C4-2B (cell line): Measurements from ENCODE around the gene NUP98.

Source experiments
- H3K27ac ChIP-seq: fragments of 450-650 bp; 2 replicates; pipeline ENCODE4 v1.5.1; 2017
- ZFX ChIP-seq: fragments of 450-650 bp; IDR thresholded peaks from 2 replicates; pipeline ENCODE4 v1.6.1; 2017
- TF ChIP-seq, protein P1 (sequence below): fragments of 450-650 bp; conservative IDR thresholded peaks from 2 replicates; pipeline ENCODE4 v1.5.1; 2017; ENCODE audit warnings: mild to moderate bottlenecking

The NUP98 gene

GRCh38 chr11:3797329-3798090, at the start of gene NUP98:
Gene NUP98, minus strand, starts transcription at chr11:3797554. Its CDS starts 15,437 bp downstream, at chr11:3782117.
- TF ChIP-seq, protein P1, sequence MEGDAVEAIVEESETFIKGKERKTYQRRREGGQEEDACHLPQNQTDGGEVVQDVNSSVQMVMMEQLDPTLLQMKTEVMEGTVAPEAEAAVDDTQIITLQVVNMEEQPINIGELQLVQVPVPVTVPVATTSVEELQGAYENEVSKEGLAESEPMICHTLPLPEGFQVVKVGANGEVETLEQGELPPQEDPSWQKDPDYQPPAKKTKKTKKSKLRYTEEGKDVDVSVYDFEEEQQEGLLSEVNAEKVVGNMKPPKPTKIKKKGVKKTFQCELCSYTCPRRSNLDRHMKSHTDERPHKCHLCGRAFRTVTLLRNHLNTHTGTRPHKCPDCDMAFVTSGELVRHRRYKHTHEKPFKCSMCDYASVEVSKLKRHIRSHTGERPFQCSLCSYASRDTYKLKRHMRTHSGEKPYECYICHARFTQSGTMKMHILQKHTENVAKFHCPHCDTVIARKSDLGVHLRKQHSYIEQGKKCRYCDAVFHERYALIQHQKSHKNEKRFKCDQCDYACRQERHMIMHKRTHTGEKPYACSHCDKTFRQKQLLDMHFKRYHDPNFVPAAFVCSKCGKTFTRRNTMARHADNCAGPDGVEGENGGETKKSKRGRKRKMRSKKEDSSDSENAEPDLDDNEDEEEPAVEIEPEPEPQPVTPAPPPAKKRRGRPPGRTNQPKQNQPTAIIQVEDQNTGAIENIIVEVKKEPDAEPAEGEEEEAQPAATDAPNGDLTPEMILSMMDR: no peak
- TF ChIP-seq ZFX: peak; percentile 89
- H3K27ac ChIP-seq: peak within 1 kb of the TSS; percentile 93

- TF ChIP-seq, protein P1: no peak
- TF ChIP-seq ZFX: no peak
- no peak overlapping the region for H3K27ac ChIP-seq
Measured at GRCh38 chr11:3845670-3846069, 48.3 kb upstream of the NUP98 start.

- TF ChIP-seq ZFX: no peak
- TF ChIP-seq, protein P1: no peak
- no peak overlapping the region for H3K27ac ChIP-seq
Measured at GRCh38 chr11:3845246-3845645, 47.9 kb upstream of the NUP98 start.

GRCh38 chr11:3843326-3843725, 46.0 kb upstream of the NUP98 start:
- no peak overlapping the region for H3K27ac ChIP-seq
- TF ChIP-seq, protein P1: no peak
- no peak for TF ChIP-seq ZFX

GRCh38 chr11:3841426-3842350, 44.3 kb upstream of the NUP98 start:
- peak overlapping the region; percentile 92 for H3K27ac ChIP-seq
- TF ChIP-seq, protein P1: peak; percentile 95
- peak; percentile 68 for TF ChIP-seq ZFX

GRCh38 chr11:3840870-3841425, 43.6 kb upstream of the NUP98 start, which contains the start of gene RHOG:
Gene RHOG, minus strand, starts transcription at chr11:3840959. Its CDS starts 12,821 bp downstream, at chr11:3828138.
- H3K27ac ChIP-seq: peak within 1 kb of the TSS; percentile 92
- TF ChIP-seq ZFX: no peak
- TF ChIP-seq, protein P1: no peak
